Colonic mucosa (tissue), 4 donors: ENCODE measurements around the gene IGFBPL1. TPM values are rescaled to one million over a fixed set of nuclear protein-coding genes. Genes with fewer than 3 reads are reported as not detected.

Experiments used
- DNase-seq: peaks from one replicate; pipeline ENCODE4 v3.0.0-alpha.2; 2020
- H3K27ac ChIP-seq: fragments of 200-600 bp; one replicate; pipeline ENCODE4 v1.8.0; 2021
- H3K27me3 ChIP-seq: fragments of 200-600 bp; one replicate; pipeline ENCODE4 v1.8.0; 2021
- H3K36me3 ChIP-seq: fragments of 200-600 bp; one replicate; pipeline ENCODE4 v1.8.0; 2021
- H3K4me1 ChIP-seq: fragments of 200-600 bp; one replicate; pipeline ENCODE4 v1.8.0; 2021; ENCODE audit warnings: mild to moderate bottlenecking
- H3K4me3 ChIP-seq: fragments of 200-600 bp; one replicate; pipeline ENCODE4 v1.8.0; 2021
- H3K9ac ChIP-seq, 2 donors: one replicate each; pipeline ENCODE4 v1.7.0; 2013; ENCODE audit warnings: control low read depth in 2 of 2, low read depth in 2 of 2, low read length in 2 of 2
- H3K9me3 ChIP-seq: fragments of 200-600 bp; one replicate; pipeline ENCODE4 v1.8.0; 2021
- CTCF ChIP-seq: fragments of 200-600 bp; IDR thresholded peaks from one replicate; pipeline ENCODE4 v1.8.0; 2022; ENCODE audit warnings: antibody characterized with exemption, mild to moderate bottlenecking
- intact Hi-C: fragments of 100-400 bp; cut with DNase I; formaldehyde crosslinking; loops from one replicate; pipeline ENCODE4 v1.14.1; 2022
- total RNA-seq, 2 donors: library from RNA; stranded (reverse); fragmentation: NEBNext Ultra II Directional in 1 of 2; extraction: Animal tissue kit (Norgen Biotek cat#: 25700) in 1 of 2; gene quantifications; one replicate each; pipeline ENCODE4 v1.2.1, GENCODE V29; 2021
- donor health status: healthy.
- donor health status: DM: no; HTN: no; CAD: no.
- donor health status: DM: no; HTN: no; CAD: no.

The IGFBPL1 gene
- total RNA-seq, 2 donors from 2014 or later, result 0.82 to 1.3 TPM

GRCh38 chr9:38440516-38440915, 16.3 kb upstream of the IGFBPL1 start:
- no peaks in the 10 kb centered on the region for H3K36me3 ChIP-seq
- no peaks in the 10 kb centered on the region for H3K9me3 ChIP-seq
- no peaks in the 10 kb centered on the region for H3K27me3 ChIP-seq
- no peak overlapping the region for H3K27ac ChIP-seq
- intact Hi-C loops, result no loop called here
- no peaks in the 10 kb centered on the region for H3K4me1 ChIP-seq
- no peak overlapping the region for H3K4me3 ChIP-seq
- H3K9ac ChIP-seq, result no peak overlapping the region
- DNase-seq, result no peak
- TF ChIP-seq CTCF, result no peak

- no peak overlapping the region for H3K27ac ChIP-seq
- H3K4me1 ChIP-seq, result no peaks in the 10 kb centered on the region
- intact Hi-C loops, result no loop called here
- H3K9me3 ChIP-seq, result no peaks in the 10 kb centered on the region
- no peak for DNase-seq
- H3K9ac ChIP-seq, result no peak overlapping the region
- no peak overlapping the region for H3K4me3 ChIP-seq
- H3K36me3 ChIP-seq, result no peaks in the 10 kb centered on the region
- H3K27me3 ChIP-seq, result no peaks in the 10 kb centered on the region
- TF ChIP-seq CTCF, result no peak
Measured at GRCh38 chr9:38439916-38440301, 15.7 kb upstream of the IGFBPL1 start.

- intact Hi-C loops, result no loop called here
Measured at GRCh38 chr9:38439291-38439915, 15.1 kb upstream of the IGFBPL1 start.

GRCh38 chr9:38437193-38437823, 13.1 kb upstream of the IGFBPL1 start:
- Histone ChIP-seq H3K36me3 (no peaks in the 10 kb centered on the region), H3K9me3 (no peaks in the 10 kb centered on the region), H3K27ac (no peak overlapping the region), H3K9ac (no peak overlapping the region), H3K27me3 (no peaks in the 10 kb centered on the region), H3K4me1 (no peaks in the 10 kb centered on the region), H3K4me3 (no peak overlapping the region)
- DNase-seq, result peak; percentile 36
- no peak for TF ChIP-seq CTCF
- intact Hi-C loops, result no loop called here

More at GRCh38 chr9:38439291-38439915, 15.1 kb upstream of the IGFBPL1 start:
- no peak overlapping the region for H3K27ac ChIP-seq
- H3K9me3 ChIP-seq, result no peaks in the 10 kb centered on the region
- TF ChIP-seq CTCF, result no peak
- no peak for DNase-seq
- H3K27me3 ChIP-seq, result no peaks in the 10 kb centered on the region
- H3K4me1 ChIP-seq, result no peaks in the 10 kb centered on the region
- H3K9ac ChIP-seq, result no peak overlapping the region
- no peaks in the 10 kb centered on the region for H3K36me3 ChIP-seq
- no peak overlapping the region for H3K4me3 ChIP-seq

- no peak for DNase-seq
- no peak for TF ChIP-seq CTCF
- H3K9ac ChIP-seq, result no peak overlapping the region
- H3K27me3 ChIP-seq, result no peaks in the 10 kb centered on the region
- intact Hi-C loops, result no loop called here
- H3K27ac ChIP-seq, result no peak overlapping the region
- H3K9me3 ChIP-seq, result no peaks in the 10 kb centered on the region
- no peaks in the 10 kb centered on the region for H3K4me1 ChIP-seq
- H3K4me3 ChIP-seq, result no peak overlapping the region
- H3K36me3 ChIP-seq, result no peaks in the 10 kb centered on the region
Measured at GRCh38 chr9:38436708-38437107, 12.5 kb upstream of the IGFBPL1 start.
